A673 (cell line): ENCODE results near the gene RBM25. TPM values are rescaled to one million over a fixed set of nuclear protein-coding genes. Genes with fewer than 3 reads are reported as not detected.

Experiments
- BruUV-seq: library from RNA; stranded (reverse); fragments of 400-500 nt; replicated peaks from 2 replicates; lab custom pipeline; 2021; lab: Mats Ljungman, UMichigan
- CTCF ChIA-PET: fragments of 300-600 bp; sonication (Branson Sonifier 250); formaldehyde crosslinking; loops from one replicate; lab custom pipeline; 2022; ENCODE audit warnings: antibody characterized with exemption; lab: Charles Lee
- POLR2A ChIA-PET: fragments of 300-600 bp; sonication (Branson Sonifier 250); formaldehyde crosslinking; loops from one replicate; lab custom pipeline; 2022; ENCODE audit warnings: antibody characterized with exemption; ENCODE audit not compliant: low non-redundant PET; lab: Charles Lee
- DNase-seq: peaks from one replicate; pipeline ENCODE4 v3.0.0-alpha.2; 2015; ENCODE audit warnings: low spot score
- H3K27ac ChIP-seq: fragments of 200-600 bp; sonication (generic); 2 replicates; pipeline ENCODE4 v1.5.1; 2016; ENCODE audit warnings: mixed run types, low read depth, mild to moderate bottlenecking, mixed read lengths, antibody characterized with exemption, low read length; ENCODE audit not compliant: poor library complexity, severe bottlenecking
- H3K27me3 ChIP-seq: fragments of 200-600 bp; sonication (generic); replicated peaks from 2 replicates; pipeline ENCODE4 v1.6.1; 2017; ENCODE audit warnings: mixed run types, low read depth, mild to moderate bottlenecking, mixed read lengths, antibody characterized with exemption, low read length; ENCODE audit not compliant: insufficient read depth, poor library complexity
- H3K36me3 ChIP-seq: fragments of 200-600 bp; sonication (generic); 2 replicates; pipeline ENCODE4 v1.6.1; 2016; ENCODE audit warnings: mixed run types, mild to moderate bottlenecking, mixed read lengths, antibody characterized with exemption, low read length; ENCODE audit not compliant: insufficient read depth, poor library complexity, severe bottlenecking
- H3K4me1 ChIP-seq: fragments of 200-600 bp; sonication (generic); 2 replicates; pipeline ENCODE4 v1.6.1; 2017; ENCODE audit warnings: mixed run types, mild to moderate bottlenecking, mixed read lengths, antibody characterized with exemption, low read length; ENCODE audit not compliant: insufficient read depth, poor library complexity, severe bottlenecking
- H3K4me3 ChIP-seq: fragments of 200-600 bp; sonication (generic); 2 replicates; pipeline ENCODE4 v1.5.1; 2016; ENCODE audit warnings: low read depth, mixed run types, mild to moderate bottlenecking, mixed read lengths, low read length; ENCODE audit not compliant: poor library complexity, severe bottlenecking
- H3K9me3 ChIP-seq: fragments of 200-600 bp; sonication (generic); 2 replicates; pipeline ENCODE4 v1.6.1; 2016; ENCODE audit warnings: mixed run types, low read depth, mild to moderate bottlenecking, mixed read lengths, antibody characterized with exemption, low read length; ENCODE audit not compliant: poor library complexity, severe bottlenecking
- EZH2 ChIP-seq: fragments of 200-600 bp; sonication (generic); IDR thresholded peaks from 2 replicates; pipeline ENCODE4 v1.6.1; 2017; ENCODE audit warnings: borderline replicate concordance, low read depth, mild to moderate bottlenecking, mixed read lengths, antibody characterized with exemption, low read length; ENCODE audit not compliant: poor library complexity, severe bottlenecking
- intact Hi-C: fragments of 100-400 bp; cut with micrococcal nuclease; formaldehyde crosslinking; loops from one replicate; pipeline ENCODE4 v1.10.0; 2022; ENCODE audit not compliant: unreplicated experiment
- total RNA-seq: library from RNA; stranded (reverse); gene quantifications from 2 replicates; pipeline ENCODE4 v1.2.3, GENCODE V29; 2021
- TF ChIP-seq, protein P1 (sequence below): fragments of 300-800, 200-600 bp; sonication (generic); conservative IDR thresholded peaks from 2 replicates; pipeline ENCODE4 v1.5.1; 2017; ENCODE audit warnings: low read depth, mild to moderate bottlenecking, antibody characterized with exemption, low read length, moderate library complexity, mixed read lengths

Gene RBM25
- total RNA-seq, 1 experiment from 2014 or later: 123 TPM

DNA sequence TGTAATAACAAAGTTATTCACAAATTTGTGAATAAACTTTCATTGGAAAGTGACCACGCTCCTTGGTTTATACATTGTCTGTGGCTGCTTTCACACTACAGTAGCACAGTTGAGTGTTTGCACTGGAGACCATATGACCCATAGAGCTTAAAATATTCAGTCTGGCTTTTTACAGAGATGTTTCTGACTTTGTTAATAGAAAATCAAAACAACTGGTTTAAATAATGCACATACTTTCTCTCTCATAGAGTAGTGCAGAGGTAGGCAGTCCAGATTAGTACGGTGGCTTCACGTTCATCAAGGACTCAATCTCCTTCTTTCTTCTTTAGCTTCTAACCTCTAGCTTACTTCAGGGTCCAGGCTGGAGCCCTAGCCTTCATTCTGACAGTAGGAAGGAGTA, 114.2 kb downstream of the RBM25 start:
- H3K4me3 ChIP-seq: no peak overlapping the region
- POLR2A ChIA-PET: no interaction called here
- CTCF ChIA-PET: interaction anchor here (1.0 to 1.1 kb wide), 3 partner anchors 281 to 300 kb away, joined by 4 to 10 read pairs (median 5); partner anchors contain the start of gene NUMB
- TF ChIP-seq EZH2: no peak
- TF ChIP-seq, protein P1, sequence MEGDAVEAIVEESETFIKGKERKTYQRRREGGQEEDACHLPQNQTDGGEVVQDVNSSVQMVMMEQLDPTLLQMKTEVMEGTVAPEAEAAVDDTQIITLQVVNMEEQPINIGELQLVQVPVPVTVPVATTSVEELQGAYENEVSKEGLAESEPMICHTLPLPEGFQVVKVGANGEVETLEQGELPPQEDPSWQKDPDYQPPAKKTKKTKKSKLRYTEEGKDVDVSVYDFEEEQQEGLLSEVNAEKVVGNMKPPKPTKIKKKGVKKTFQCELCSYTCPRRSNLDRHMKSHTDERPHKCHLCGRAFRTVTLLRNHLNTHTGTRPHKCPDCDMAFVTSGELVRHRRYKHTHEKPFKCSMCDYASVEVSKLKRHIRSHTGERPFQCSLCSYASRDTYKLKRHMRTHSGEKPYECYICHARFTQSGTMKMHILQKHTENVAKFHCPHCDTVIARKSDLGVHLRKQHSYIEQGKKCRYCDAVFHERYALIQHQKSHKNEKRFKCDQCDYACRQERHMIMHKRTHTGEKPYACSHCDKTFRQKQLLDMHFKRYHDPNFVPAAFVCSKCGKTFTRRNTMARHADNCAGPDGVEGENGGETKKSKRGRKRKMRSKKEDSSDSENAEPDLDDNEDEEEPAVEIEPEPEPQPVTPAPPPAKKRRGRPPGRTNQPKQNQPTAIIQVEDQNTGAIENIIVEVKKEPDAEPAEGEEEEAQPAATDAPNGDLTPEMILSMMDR: no peak
- no peak for DNase-seq
- no peaks in the 10 kb centered on the region for H3K9me3 ChIP-seq
- H3K27me3 ChIP-seq: no peaks in the 10 kb centered on the region
- peaks cover 20% of the 10 kb centered on the region for H3K36me3 ChIP-seq
- intact Hi-C loops: loop anchor here (2.0 to 5.0 kb wide), 2 partner anchors 125 to 300 kb away; no protein-coding TSS in a partner anchor
- H3K27ac ChIP-seq: no peak overlapping the region
- H3K4me1 ChIP-seq: no peaks in the 10 kb centered on the region
- BruUV-seq: no TSS peak

DNA sequence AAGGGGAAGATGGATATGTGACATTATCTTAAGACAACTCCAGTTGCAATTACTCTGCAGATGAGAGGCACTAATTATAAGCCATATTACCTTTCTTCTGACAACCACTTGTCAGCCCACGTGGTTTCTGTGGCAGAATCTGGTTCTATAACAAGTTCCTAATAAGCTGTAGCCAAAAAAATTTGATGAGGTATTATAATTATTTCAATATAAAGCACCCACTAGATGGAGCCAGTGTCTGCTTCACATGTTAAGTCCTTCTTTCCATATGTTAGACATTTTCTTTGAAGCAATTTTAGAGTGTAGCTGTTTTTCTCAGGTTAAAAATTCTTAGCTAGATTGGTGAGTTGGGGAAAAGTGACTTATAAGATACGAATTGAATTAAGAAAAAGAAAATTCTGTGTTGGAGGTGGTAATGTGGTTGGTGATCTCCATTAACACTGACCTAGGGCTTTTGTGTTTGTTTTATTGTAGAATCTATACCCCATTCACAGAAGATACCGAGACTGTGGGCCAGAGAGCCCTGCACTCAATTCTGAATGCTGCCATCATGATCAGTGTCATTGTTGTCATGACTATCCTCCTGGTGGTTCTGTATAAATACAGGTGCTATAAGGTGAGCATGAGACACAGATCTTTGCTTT, 114.9 kb downstream of the RBM25 start:
- Histone ChIP-seq H3K27ac (no peak overlapping the region), H3K9me3 (no peaks in the 10 kb centered on the region), H3K36me3 (peaks cover 20% of the 10 kb centered on the region), H3K27me3 (no peaks in the 10 kb centered on the region), H3K4me1 (no peaks in the 10 kb centered on the region), H3K4me3 (no peak overlapping the region)
- DNase-seq: peak; percentile 63
- TF ChIP-seq EZH2: no peak
- TF ChIP-seq, protein P1: peak; percentile 65
- ChIA-PET POLR2A (no interaction called here), CTCF (interaction anchor here (0.6 to 1.1 kb wide), 6 partner anchors 120 to 659 kb away, joined by 3 to 10 read pairs (median 4); partner anchors contain the start of gene NUMB)
- intact Hi-C loops: loop anchor here (2.0 to 5.0 kb wide), 2 partner anchors 124 to 300 kb away; no protein-coding TSS in a partner anchor
- BruUV-seq: no TSS peak

Other genes starting within 250 kb of the RBM25 start
- 15.7 and 17.6 TPM in 2 replicates for gene DPF3, start 164.4 kb upstream of the RBM25 start, total RNA-seq
- gene DCAF4, start 132.1 kb upstream of the RBM25 start, total RNA-seq: 23.4 and 25.1 TPM in 2 replicates
- 7.8 and 8.5 TPM in 2 replicates for gene ZFYVE1, start 31.4 kb upstream of the RBM25 start, total RNA-seq
- gene PSEN1, start 78.0 kb downstream of the RBM25 start, total RNA-seq: 38.7 and 41.9 TPM in 2 replicates
- 0.31 and 0.75 TPM in 2 replicates for gene PAPLN, start 179.0 kb downstream of the RBM25 start, total RNA-seq